Peyer's patch (tissue), 4 donors: ENCODE results near the gene TXNDC2.

ENCODE experiments used
- POLR2A ChIP-seq, 2 donors: fragments of 450-650 bp; IDR thresholded peaks; one replicate each; pipeline ENCODE4 v1.5.1; 2017; ENCODE audit warnings: antibody characterized with exemption in 2 of 2, mild to moderate bottlenecking in 2 of 2, moderate library complexity in 2 of 2
- TF ChIP-seq, protein P1 (sequence below), 6 experiments: fragments of 450-650 bp in 4 of 6; fragments of 200-600 bp in 2 of 6; sonication (generic) in 1 of 6; IDR thresholded peaks; one replicate each; pipeline ENCODE4 v1.5.1; 2017 to 2019; ENCODE audit warnings: antibody characterized with exemption in 6 of 6, mild to moderate bottlenecking in 3 of 6, moderate library complexity in 1 of 6

DNA sequence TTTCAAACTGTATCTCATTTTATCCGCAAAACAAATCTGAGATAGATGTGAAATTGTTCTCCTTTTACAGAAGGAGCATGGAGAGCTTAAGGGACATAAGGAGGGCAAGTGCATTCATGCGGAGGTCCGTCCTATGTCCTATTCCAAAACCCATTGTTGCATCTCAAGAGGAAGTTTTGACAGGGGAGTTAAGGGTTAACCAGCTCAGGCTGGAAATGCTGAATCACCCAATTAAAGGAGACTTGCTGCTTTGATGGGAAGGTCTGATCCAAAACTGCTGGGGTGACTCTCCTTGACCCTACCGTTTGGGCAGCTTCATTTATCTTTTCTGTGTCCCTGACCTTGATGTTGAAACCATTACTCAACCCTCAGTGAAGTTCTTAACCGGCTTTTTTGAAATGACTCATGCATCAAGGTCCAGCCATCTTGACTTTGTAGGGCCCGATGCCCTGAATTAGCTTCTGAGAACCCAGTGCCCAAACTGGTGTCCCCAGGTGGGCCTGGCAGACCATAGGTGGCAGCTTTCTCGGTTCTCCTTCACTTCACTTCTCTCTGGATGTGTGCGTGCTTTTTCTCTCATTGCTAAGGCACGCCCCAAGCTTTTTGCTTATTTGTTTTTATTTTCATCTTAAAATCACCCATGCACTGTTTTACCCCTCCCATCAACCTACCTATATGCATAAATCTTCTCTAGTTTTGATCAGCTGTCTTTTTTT is 15.9 kb upstream of the TXNDC2 start:
- TF ChIP-seq, protein P1, sequence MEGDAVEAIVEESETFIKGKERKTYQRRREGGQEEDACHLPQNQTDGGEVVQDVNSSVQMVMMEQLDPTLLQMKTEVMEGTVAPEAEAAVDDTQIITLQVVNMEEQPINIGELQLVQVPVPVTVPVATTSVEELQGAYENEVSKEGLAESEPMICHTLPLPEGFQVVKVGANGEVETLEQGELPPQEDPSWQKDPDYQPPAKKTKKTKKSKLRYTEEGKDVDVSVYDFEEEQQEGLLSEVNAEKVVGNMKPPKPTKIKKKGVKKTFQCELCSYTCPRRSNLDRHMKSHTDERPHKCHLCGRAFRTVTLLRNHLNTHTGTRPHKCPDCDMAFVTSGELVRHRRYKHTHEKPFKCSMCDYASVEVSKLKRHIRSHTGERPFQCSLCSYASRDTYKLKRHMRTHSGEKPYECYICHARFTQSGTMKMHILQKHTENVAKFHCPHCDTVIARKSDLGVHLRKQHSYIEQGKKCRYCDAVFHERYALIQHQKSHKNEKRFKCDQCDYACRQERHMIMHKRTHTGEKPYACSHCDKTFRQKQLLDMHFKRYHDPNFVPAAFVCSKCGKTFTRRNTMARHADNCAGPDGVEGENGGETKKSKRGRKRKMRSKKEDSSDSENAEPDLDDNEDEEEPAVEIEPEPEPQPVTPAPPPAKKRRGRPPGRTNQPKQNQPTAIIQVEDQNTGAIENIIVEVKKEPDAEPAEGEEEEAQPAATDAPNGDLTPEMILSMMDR (IDR thresholded peaks at IDR 0.05), result no peak
- no peak for TF ChIP-seq POLR2A (IDR thresholded peaks at IDR 0.05)
